Measurements from ENCODE around the gene L3MBTL4. TPM values are rescaled to one million over a fixed set of nuclear protein-coding genes. Genes with fewer than 3 reads are reported as not detected.

The L3MBTL4 gene
- total and polyA plus RNA-seq, 10 of the 15 experiments (the other 5 are each of a cell fraction or from before 2014, with no cell fraction given), result 1.3 to 8.7 (median 3.8) TPM

DNA sequence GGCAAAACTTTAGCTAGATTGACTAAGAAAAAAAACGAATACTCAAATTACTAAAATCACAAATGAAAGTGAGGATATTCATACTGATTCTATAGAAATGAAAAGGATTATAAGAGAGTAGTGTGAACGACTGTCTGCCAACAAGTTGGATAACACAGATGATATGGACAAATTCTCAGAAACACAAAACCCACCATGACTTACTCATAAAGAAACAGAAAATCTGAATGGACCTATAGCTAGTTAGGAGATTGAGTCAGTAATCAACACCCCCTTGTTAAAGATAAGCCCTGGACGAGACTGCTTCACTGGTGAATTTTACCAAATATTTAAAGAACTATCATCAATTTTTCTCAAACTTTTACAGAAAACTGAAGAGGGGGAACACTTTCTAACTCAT lies 410.6 kb downstream of the L3MBTL4 start (continued):
- TF ChIP-seq, protein P1, sequence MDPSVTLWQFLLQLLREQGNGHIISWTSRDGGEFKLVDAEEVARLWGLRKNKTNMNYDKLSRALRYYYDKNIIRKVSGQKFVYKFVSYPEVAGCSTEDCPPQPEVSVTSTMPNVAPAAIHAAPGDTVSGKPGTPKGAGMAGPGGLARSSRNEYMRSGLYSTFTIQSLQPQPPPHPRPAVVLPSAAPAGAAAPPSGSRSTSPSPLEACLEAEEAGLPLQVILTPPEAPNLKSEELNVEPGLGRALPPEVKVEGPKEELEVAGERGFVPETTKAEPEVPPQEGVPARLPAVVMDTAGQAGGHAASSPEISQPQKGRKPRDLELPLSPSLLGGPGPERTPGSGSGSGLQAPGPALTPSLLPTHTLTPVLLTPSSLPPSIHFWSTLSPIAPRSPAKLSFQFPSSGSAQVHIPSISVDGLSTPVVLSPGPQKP (IDR thresholded peaks at IDR 0.05; ENCODE audit: low read depth, low read length), result no peak
- TF ChIP-seq CBX5 (IDR thresholded peaks at IDR 0.05; ENCODE audit: low read depth) (no peak), RFX5 (IDR thresholded peaks at IDR 0.05; ENCODE audit: low read depth, low read length) (no peak), TBL1XR1 (IDR thresholded peaks at IDR 0.05; ENCODE audit: low read depth, low read length) (no peak), RUNX3 (IDR thresholded peaks at IDR 0.05; ENCODE audit: low read length) (peak; percentile 75), SIN3A (IDR thresholded peaks at IDR 0.05; ENCODE audit: low read depth, low read length) (no peak), ZBED1 (IDR thresholded peaks at IDR 0.05; ENCODE audit: borderline replicate concordance) (no peak; the same call in 1 of the 2 replicates), GABPA (IDR thresholded peaks at IDR 0.05; ENCODE audit: low read depth) (peak; percentile 61; the same call in 1 of the 2 replicates), KLF5 (IDR thresholded peaks at IDR 0.05; ENCODE audit: partially characterized antibody) (no peak), BCL11A (IDR thresholded peaks at IDR 0.05; ENCODE audit: low read depth, low read length) (peak; percentile 65), CHD1 (IDR thresholded peaks at IDR 0.05; ENCODE audit: low read depth, low read length) (no peak), NFIC (IDR thresholded peaks at IDR 0.05; ENCODE audit: low read depth, low read length) (peak; percentile 65; the same call in 1 of the 2 replicates), HCFC1 (IDR thresholded peaks at IDR 0.05; ENCODE audit: low read length) (no peak), CBFB (IDR thresholded peaks at IDR 0.05; ENCODE audit: low read depth) (no peak), MYC (IDR thresholded peaks at IDR 0.05; ENCODE audit: insufficient read depth, insufficient read length, insufficient replicate concordance, low read length, severe bottlenecking) (no peak), BMI1 (IDR thresholded peaks at IDR 0.05; ENCODE audit: borderline replicate concordance) (0 out of 2 replicates have a peak, but pooled peaks have one; percentile 43), TCF7 (IDR thresholded peaks at IDR 0.05; ENCODE audit: borderline replicate concordance) (no peak), SREBF1 (IDR thresholded peaks at IDR 0.05; ENCODE audit: low read length) (no peak)
- TF ChIP-seq, protein P2, sequence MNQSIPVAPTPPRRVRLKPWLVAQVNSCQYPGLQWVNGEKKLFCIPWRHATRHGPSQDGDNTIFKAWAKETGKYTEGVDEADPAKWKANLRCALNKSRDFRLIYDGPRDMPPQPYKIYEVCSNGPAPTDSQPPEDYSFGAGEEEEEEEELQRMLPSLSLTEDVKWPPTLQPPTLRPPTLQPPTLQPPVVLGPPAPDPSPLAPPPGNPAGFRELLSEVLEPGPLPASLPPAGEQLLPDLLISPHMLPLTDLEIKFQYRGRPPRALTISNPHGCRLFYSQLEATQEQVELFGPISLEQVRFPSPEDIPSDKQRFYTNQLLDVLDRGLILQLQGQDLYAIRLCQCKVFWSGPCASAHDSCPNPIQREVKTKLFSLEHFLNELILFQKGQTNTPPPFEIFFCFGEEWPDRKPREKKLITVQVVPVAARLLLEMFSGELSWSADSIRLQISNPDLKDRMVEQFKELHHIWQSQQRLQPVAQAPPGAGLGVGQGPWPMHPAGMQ (IDR thresholded peaks at IDR 0.05; ENCODE audit: borderline replicate concordance), result no peak
- TF ChIP-seq, protein P3, sequence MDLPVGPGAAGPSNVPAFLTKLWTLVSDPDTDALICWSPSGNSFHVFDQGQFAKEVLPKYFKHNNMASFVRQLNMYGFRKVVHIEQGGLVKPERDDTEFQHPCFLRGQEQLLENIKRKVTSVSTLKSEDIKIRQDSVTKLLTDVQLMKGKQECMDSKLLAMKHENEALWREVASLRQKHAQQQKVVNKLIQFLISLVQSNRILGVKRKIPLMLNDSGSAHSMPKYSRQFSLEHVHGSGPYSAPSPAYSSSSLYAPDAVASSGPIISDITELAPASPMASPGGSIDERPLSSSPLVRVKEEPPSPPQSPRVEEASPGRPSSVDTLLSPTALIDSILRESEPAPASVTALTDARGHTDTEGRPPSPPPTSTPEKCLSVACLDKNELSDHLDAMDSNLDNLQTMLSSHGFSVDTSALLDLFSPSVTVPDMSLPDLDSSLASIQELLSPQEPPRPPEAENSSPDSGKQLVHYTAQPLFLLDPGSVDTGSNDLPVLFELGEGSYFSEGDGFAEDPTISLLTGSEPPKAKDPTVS (IDR thresholded peaks at IDR 0.05; ENCODE audit: low read depth, low read length), result no peak
- TF ChIP-seq, protein P4, sequence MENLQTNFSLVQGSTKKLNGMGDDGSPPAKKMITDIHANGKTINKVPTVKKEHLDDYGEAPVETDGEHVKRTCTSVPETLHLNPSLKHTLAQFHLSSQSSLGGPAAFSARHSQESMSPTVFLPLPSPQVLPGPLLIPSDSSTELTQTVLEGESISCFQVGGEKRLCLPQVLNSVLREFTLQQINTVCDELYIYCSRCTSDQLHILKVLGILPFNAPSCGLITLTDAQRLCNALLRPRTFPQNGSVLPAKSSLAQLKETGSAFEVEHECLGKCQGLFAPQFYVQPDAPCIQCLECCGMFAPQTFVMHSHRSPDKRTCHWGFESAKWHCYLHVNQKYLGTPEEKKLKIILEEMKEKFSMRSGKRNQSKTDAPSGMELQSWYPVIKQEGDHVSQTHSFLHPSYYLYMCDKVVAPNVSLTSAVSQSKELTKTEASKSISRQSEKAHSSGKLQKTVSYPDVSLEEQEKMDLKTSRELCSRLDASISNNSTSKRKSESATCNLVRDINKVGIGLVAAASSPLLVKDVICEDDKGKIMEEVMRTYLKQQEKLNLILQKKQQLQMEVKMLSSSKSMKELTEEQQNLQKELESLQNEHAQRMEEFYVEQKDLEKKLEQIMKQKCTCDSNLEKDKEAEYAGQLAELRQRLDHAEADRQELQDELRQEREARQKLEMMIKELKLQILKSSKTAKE (IDR thresholded peaks at IDR 0.05; ENCODE audit: low read depth, poor library complexity, severe bottlenecking), result peak; percentile 11
- TF ChIP-seq, protein P5, sequence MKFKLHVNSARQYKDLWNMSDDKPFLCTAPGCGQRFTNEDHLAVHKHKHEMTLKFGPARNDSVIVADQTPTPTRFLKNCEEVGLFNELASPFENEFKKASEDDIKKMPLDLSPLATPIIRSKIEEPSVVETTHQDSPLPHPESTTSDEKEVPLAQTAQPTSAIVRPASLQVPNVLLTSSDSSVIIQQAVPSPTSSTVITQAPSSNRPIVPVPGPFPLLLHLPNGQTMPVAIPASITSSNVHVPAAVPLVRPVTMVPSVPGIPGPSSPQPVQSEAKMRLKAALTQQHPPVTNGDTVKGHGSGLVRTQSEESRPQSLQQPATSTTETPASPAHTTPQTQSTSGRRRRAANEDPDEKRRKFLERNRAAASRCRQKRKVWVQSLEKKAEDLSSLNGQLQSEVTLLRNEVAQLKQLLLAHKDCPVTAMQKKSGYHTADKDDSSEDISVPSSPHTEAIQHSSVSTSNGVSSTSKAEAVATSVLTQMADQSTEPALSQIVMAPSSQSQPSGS (IDR thresholded peaks at IDR 0.05; ENCODE audit: low read length), result peak; percentile 92
- TF ChIP-seq, protein P6, sequence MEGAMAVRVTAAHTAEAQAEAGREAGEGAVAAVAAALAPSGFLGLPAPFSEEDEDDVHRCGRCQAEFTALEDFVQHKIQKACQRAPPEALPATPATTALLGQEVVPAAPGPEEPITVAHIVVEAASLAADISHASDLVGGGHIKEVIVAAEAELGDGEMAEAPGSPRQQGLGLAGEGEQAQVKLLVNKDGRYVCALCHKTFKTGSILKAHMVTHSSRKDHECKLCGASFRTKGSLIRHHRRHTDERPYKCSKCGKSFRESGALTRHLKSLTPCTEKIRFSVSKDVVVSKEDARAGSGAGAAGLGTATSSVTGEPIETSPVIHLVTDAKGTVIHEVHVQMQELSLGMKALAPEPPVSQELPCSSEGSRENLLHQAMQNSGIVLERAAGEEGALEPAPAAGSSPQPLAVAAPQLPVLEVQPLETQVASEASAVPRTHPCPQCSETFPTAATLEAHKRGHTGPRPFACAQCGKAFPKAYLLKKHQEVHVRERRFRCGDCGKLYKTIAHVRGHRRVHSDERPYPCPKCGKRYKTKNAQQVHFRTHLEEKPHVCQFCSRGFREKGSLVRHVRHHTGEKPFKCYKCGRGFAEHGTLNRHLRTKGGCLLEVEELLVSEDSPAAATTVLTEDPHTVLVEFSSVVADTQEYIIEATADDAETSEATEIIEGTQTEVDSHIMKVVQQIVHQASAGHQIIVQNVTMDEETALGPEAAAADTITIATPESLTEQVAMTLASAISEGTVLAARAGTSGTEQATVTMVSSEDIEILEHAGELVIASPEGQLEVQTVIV (IDR thresholded peaks at IDR 0.05; ENCODE audit: borderline replicate concordance, partially characterized antibody), result no peak
